COLO668 (cell line): ENCODE data around the gene OFD1.
A peak's percentile ranks its signal among the peaks of the same experiment; 100 is the strongest.
"Not testable (repeated sequence)": the region's sequence is repeated elsewhere in the genome, so short reads cannot be mapped to it uniquely, and the experiment has no call there.

Source experiments
- DNase-seq: peaks from one replicate; lab custom pipeline; 2025; ENCODE audit not compliant: unreplicated experiment; lab: John Stamatoyannopoulos, UW

The OFD1 gene

DNA sequence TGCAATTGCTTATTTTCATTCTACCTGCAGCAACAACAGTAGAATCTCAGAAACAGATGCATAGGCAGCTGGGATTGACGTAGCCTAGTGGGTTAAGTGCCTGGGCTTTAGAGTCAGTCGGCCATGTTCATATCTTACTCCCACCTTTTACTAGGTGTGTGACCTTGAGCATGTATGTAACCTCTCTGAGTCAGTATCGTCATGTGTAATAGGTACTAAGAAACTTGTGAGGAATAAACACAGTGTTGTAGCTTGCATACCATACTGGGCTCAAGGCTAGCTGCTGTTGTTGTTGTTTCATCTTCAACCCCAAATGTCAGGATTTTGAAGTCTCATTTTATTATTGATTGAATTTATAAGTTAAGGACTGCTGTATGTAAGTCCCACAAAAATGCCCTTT, 31.4 kb upstream of the OFD1 start:
- no peak for DNase-seq

DNA sequence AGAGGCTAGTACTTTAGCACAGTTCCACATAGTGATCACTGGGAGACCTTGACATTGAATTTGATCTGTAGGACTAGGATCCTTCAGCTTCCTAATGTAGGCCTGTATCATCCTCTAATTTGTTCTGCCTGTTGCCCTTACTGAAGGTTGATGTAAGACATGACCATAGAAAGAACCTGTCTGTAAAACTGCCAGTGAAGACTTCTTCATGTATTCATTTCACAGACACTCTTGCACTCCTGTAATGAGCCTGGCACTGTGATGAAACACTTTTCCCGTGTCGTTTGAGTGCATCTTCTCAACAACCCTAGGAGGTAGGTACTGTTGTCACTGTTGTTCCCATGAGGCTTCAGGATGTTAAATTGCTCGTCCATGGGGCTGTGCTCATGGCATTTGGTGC, 31.0 kb upstream of the OFD1 start:
- DNase-seq: no peak

DNA sequence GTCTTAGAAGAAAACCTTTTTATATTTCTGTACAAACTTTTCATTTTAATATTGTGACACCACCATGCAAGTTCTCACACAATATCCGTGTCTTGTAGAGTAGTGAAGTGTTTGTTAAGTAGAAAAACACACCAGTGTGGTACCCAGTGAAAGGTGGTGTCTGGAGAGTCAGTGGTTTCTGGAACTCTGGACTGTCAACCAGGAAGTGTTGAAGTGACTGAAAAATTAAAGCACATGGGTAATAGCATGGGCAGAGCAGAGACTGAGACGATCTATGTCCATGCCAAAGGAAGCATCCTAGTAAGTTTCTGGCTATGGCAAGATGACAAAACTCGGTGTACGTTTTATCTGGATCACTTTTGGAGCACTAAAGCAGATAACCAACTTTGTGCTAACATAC, 23.4 kb upstream of the OFD1 start:
- DNase-seq: no peak

DNA sequence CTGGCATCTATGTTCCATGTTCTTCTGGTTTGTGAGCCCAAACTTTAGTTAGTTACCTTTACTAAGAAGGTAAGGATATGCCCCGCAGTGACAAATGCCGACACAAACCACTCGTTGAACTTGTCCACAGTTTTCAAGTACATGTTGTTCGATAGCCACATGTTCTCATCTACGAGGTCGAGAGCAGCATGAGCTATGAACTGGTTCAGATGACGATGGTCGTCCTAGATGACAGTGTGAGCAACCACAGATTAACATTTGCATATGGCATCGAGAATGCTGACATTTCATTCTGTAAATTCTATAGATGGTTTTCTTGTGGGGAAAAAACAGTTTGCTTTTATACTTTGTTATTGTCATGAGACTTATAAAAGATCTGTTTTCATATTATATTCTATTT, 18.1 kb upstream of the OFD1 start:
- no peak for DNase-seq

DNA sequence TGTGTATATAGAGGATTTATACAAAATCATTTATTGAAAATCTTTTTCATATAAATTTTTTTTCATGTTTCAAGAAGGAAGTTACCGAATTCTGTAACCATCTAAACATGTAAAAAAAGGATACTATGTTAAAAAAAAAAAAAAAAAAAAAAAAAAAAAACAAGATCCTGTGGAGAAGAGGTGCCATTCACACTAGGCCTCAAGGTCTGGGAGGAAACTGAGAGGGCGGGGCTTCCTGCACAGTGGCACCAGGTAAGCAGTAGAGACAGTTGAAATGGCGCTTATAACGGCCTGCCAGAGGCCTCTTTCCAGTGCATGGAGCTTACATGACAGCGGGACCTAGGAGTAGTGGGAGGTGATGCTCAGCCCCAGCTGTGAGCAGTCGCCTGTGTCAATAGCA, 17.6 kb upstream of the OFD1 start:
- no peak for DNase-seq

DNA sequence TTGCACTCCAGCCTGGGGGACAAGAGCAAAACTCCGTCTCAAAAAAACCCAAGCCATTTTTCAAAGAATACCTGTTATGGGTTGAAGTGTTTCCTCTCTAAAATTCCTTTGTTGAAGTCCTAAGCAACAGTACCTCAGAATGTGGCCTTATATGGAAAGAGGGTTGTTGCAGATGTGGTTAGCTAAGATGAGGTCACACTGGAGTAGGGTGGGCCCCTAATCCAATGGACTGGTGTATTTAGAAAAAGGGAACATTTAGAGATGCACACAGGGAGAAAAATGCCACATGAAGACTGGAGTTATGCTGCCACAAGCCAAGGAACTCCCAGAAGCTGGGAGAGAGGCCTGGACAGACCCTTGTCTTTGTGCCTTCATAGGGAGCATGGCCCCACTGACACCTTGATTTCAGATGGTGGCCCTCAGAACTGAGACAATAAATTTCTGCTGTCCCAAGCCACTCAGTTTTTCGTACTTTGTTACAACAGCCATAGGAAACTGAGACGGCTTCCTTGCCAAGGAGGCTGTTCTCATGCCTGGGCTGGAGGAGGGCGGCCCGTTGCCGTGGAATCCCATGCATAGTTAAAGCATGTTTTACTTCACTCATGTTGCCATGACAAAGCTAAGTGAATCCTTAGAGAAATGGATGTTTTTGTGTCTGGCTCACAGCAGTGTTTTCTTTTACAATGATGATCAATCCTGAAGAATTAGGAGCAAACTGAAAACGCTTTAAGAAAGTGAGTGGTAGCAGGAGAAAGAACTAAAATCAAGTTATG, 16.7 kb upstream of the OFD1 start:
- no peak for DNase-seq

DNA sequence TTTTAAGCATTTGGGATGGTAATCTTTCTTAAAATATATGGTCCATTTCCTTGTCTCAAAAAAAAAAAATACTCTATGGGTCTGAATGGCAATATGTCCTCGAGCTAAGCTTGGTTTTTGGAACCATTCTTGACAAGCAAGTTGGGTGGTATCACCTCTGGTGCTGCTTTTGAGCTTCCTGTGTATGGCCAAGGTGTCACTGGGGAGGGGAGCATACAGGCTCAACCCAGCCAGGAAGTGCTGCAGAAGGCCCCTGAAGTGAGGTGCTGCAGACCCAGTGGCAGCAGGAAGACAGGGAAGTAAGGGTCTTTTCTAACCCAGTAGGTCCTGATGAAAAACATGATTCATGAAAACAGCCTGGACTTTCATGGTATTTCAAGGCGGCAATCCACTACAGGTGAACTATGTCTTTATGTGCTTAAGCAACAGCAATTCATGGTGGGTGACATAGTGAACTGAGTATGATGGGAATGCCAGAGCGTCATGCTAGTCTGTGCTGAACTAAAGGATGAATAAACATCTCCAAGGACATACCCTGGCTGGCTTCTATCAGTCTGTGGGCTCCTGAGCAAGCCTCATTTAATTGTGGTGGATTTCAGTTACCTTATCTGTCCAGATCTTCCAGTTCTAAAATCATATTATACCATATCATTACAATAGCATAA, 15.2 kb upstream of the OFD1 start:
- DNase-seq: no peak

DNA sequence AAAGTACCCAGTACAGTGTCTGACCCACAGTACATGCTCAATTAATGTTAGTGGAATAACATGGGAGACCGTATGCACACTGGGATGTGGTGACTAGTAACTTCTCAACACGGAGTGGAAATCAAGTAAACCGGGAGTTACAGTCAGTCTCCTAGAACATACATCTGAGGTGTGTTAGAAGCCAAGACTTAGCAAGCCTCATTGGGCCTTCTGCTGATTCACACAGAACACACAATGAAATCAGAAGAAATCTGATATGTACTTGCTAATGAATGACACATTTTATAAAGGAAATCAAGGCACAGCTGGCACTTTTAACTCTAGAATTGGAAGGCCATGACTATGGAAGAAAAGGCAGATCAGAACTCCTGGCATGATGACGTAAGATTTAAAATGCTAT, 13.2 kb upstream of the OFD1 start:
- no peak for DNase-seq

DNA sequence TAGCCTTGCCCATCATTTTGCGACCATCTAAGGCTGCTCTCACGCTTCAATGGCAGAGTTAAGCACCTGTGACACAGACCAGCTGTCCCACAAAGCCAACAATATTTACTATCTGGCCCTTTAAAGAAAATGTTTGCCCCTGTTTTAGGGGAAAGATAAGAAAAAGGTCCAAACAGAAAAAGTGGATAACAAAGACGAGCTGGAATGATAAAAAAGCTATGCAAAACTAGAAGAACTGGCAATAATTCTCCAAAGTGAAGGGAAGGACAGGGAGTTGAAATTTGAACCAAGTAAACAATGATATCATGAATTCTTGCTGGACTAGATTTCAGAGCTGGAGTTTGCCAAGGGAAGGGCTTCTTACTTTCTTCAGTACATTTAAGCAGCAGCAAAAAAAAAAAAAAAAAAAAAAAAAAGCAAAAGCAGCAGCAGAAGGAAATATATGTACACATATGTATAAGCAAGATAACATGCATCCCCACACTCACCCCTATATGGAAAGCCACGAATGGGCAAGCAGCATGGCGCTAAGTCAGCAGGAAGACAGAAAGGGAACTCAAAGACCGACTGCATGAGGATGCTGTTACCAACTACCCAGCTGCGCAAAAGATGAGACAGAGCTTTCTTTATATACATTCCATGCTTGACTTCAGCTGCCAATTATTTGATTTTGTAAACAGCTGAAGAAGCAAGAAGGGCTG, 12.6 kb upstream of the OFD1 start:
- DNase-seq: peak; percentile 13

DNA sequence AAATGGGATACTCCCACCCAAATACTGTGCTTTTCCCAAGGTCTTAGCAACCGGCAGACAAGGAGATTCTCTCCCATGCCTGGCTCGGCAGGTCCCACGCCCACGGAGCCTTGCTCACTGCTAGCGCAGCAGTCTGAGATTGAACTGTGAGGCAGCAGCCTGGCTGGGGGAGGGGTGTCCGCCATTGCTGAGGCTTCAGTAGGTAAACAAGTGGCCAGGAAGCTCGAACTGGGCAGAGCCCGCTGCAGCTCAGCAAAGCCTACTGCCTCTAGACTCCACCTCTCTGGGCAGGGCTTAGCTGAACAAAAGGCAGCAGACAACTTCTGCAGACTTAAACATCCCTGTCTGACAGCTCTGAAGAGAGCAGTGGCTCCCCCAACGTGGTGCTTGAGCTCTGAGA, 9.7 kb upstream of the OFD1 start:
- peak; percentile 24 for DNase-seq

DNA sequence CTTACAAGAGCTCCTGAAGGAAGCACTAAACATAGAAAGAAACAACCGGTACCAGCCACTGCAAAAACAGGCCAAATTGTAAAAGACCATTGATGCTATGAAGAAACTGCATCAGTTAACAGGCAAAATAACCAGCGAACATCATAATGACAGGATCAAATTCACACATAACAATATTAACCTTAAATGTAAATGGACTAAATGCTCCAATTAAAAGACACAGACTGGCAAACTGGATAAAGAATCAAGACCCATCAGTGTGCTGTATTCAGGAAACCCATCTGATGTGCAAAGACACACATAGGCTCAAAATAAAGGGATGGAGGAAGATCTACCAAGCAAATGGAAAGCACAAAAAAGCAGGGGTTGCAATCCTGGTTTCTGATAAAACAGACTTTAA, 8.0 kb upstream of the OFD1 start:
- not testable (repeated sequence) for DNase-seq

DNA sequence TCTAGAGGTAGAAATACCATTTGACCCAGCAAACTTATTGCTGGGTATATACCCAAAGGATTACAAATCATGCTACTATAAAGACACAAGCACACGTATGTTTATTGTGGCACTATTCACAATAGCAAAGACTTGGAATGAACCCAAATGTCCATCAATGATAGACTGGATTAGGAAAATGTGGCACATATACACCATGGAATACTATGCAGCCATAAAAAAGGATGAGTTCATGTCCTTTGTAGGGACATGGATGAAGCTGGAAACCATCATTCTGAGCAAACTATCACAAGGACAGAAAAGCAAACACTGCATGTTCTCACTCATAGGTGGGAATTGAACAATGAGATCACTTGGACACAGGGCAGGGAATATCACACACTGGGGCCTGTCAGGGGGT, 4.0 kb upstream of the OFD1 start:
- not testable (repeated sequence) for DNase-seq

DNA sequence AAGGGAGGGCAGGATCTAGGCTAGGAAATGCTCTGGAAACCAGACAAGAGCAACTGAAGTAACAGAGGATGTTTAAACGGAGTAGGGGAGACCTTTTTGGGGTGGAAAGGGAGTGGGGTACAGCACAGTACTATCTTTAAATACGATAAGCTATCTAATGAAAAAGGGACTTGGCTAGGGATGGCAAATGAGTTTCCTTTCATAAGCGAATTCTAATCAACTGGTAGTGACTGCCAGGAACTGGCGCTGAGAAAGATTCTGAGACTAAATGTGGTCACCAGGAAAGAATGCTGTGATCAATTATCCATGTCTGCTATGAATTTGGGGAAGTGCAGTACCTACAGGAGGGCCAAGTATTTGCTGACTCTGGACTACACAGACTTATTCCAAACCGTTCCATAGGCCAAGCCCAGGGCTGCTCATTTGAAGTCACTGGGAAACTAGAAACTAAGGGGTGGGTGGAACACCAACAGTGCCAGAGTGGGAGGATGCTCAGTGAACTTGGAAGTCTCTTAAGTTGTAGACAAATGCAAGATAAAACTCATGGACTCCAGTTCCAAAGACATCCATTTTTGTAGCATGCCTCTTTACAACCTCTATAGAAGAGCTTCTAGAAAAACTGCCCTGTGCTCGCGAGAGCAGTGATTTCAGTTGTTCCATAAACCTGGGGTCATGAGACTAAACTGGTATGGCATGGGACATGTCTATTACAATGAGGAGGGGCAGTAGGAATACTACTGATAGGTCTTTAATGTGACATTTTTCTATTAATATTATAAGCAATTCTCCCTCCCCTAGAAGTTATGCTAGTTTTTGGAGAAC, 2.1 kb upstream of the OFD1 start:
- no peak for DNase-seq

DNA sequence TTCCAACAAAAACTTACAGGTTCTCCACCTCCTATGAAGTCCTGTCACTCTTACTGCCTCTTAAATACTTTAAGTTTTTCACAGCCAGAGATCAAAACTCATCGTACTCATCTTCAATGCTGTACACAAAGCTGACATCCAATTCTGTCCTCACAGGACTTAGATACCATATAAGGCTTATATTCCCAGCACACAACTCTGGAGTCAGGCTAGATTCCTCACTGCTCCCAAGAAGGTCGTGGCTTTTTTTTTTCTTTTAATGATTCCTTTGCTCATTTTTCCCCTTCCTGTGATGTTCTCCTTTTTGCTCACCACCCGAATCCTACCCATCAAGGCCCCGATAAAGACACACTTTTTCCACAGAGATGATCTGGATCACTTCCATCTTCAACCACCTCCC, 1.0 kb upstream of the OFD1 start:
- DNase-seq: no peak

DNA sequence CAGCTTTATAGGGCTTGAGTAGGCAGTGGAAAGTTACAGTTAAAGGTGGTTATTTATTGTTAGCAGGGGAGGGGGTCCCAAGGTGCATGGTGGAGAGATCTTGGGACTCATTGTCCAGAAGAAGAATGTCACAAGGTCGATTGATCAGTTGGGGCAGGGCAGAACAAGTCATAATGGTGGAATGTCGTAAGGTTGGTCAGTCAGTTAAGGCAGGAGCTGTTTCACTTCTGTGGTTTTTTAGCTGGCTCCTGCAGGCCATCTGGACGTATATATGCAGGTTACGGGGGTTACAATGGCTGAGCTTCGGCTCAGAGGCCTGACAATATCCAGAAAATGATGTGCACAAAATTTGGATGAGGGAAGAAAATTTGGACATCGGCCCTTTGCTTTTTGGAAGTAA, 7.1 kb downstream of the OFD1 start:
- no peak for DNase-seq

DNA sequence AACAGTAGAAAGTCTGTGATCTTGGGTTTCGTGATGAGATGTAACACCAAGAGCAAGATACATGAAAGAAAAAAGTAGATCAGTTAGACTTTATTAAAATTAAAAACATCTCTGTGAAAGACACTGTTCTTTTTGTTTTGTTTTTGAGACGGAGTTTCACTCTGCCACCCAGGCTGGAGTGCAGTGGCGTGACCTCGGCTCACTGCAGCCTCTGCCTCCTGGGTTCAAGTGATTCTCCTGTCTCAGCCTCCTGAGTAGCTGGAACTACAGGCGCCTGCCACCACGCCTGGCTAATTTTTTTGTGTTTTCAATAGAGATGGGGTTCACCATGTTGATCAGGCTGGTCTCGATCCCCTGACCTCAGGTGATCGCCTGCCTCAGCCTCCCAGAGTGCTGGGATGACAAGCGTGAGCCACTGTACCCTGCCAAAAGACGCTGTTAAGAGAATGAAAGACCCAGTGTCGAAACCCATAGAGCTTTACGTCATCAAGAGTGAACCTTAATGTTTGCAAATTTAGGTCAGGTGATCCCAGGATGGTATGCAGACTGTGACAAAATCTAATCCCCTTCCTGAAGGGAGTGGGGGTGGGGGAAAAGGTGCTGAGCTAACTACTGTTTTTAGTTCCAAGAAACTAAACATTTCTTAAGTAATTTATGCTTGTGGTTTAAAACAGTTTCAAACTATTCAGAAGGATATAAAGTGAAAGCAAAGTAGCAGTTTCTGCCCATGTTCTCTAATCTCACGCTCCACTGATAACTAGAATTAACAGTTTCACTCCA, 8.0 kb downstream of the OFD1 start:
- no peak for DNase-seq

DNA sequence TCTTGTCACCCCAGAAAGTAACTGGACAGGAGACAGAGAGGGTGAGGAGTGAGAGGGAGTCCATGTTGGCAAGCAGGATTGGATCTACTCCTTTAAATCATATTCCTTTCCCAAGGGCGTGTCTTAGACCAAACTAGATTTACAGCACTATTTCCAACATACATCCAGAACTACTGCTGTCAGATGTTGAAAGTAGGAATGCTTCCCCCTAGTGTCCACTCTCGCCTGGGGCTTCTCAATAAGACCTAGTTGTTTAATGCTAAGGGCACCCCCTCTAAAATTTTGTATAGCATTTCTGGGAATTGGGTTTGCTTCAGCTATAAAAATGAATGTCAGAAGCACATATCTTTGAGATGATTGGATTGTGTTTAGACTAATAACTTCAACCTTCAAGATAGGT, 13.3 kb downstream of the OFD1 start:
- peak; percentile 25 for DNase-seq

DNA sequence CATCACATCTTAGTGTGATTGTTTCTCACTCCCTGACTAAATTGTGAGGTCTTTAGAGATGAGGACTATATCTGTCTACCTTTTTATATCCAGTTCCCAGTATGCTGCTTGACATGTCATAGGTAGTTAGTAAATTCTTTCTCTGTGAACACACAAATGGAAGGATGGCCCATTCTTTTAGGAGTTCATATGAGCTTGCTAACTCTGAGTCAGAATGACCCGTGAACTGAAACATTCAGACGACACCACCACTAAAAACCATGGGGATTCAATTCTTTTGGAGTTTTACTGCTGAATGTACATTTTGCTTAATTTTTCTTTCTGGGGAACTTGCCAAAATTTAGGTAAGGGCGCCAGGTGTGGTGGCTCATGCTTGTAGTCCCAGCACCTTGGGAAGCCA, 13.9 kb downstream of the OFD1 start:
- no peak for DNase-seq

DNA sequence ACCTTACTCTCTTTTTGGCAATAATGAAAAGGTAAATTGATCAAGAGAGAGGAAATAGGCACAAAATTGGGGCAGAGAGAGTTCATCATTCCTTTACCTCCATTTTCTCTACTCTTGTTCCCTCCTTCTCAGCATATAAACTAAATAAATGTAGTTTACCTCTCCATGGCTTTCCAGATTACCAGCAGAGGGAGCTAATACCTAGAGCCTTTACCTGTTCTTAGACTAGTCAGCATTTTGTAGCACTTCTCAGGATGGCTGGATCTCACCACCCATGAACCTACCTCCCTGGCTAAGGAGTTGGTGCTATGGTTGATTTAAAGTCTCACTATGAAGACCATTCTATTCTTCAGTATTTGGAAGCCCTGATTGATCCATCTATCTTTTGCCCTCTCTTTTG, 15.7 kb downstream of the OFD1 start:
- no peak for DNase-seq

DNA sequence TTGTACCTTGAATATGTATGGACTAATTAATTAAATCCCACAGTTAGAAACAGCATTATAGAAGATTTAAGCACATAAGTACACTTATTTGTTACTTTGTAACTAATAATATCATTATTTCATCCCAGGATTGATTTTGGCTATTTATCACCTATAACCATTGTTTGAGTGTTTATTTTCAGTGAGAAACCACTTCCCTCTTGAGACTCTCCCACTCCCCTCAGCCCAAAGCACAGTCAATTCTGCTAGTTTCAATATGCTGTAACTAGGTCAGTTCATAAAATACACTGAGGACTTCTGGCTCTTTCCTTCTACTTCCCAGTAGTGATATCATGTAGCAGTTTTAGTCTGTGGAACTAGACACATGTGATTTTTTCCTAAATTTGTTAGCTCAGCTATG, 16.3 kb downstream of the OFD1 start:
- DNase-seq: no peak

DNA sequence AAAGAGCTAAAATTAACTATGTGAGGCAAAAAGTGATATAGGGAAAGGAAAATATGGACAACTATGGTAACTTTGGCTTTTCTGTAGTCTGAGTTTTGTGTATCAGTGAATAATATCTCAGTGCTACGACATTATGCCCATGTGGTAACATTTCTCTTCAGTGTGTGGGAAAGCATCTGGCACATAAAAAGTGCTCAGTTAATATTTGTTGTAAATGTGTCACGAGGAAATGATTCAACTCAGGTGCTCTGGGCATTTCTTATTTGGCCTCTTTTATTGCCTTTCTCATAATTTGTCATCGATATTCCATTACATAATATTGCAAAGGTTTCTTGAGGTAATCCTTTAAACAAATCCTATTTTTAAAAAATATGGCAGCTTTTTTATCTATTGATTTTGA, 17.6 kb downstream of the OFD1 start:
- DNase-seq: no peak
